HEK293 (cell line): Measurements from ENCODE around the gene C16orf92.

Source experiments
- HOXC10 ChIP-seq: sonication (generic); formaldehyde crosslinking; IDR thresholded peaks from 2 replicates; pipeline ENCODE4 v1.8.1; 2023; ENCODE audit warnings: mild to moderate bottlenecking, missing genetic modification reagents
- HOXD13 ChIP-seq: sonication (generic); formaldehyde crosslinking; IDR thresholded peaks from 2 replicates; pipeline ENCODE4 v1.8.0; 2022; ENCODE audit warnings: missing genetic modification reagents, borderline replicate concordance
- OSR2 ChIP-seq: fragments of 450-650 bp; formaldehyde crosslinking; IDR thresholded peaks from 2 replicates; pipeline ENCODE4 v1.5.1; 2016; ENCODE audit warnings: missing biosample characterization, missing genetic modification characterization
- SETDB1 ChIP-seq: IDR thresholded peaks from one replicate; pipeline ENCODE4 v1.6.1; 2017; ENCODE audit warnings: mild to moderate bottlenecking, low read length, moderate library complexity, mixed read lengths; ENCODE audit not compliant: insufficient read length
- SP7 ChIP-seq: fragments of 450-650 bp; formaldehyde crosslinking; IDR thresholded peaks from 2 replicates; pipeline ENCODE4 v1.5.1; 2016; ENCODE audit warnings: missing biosample characterization, missing genetic modification characterization
- ZEB2 ChIP-seq: fragments of 450-650 bp; formaldehyde crosslinking; IDR thresholded peaks from 2 replicates; pipeline ENCODE4 v1.5.1; 2016; ENCODE audit warnings: missing biosample characterization, missing genetic modification characterization
- ZFP69B ChIP-seq: fragments of 450-650 bp; formaldehyde crosslinking; IDR thresholded peaks from 2 replicates; pipeline ENCODE4 v1.5.1; 2016; ENCODE audit warnings: missing biosample characterization, missing genetic modification characterization
- ZNF140 ChIP-seq: fragments of 450-650 bp; formaldehyde crosslinking; IDR thresholded peaks from 2 replicates; pipeline ENCODE4 v1.5.1; 2016; ENCODE audit warnings: missing biosample characterization, missing genetic modification characterization
- ZNF211 ChIP-seq: fragments of 450-650 bp; formaldehyde crosslinking; IDR thresholded peaks from 2 replicates; pipeline ENCODE4 v1.5.1; 2016; ENCODE audit warnings: low read depth, missing biosample characterization, missing genetic modification characterization
- ZNF23 ChIP-seq: fragments of 450-650 bp; formaldehyde crosslinking; IDR thresholded peaks from 2 replicates; pipeline ENCODE4 v1.5.1; 2016; ENCODE audit warnings: missing biosample characterization, missing genetic modification characterization, borderline replicate concordance
- ZNF311 ChIP-seq: fragments of 450-650 bp; formaldehyde crosslinking; IDR thresholded peaks from 2 replicates; pipeline ENCODE4 v1.5.1; 2017; ENCODE audit warnings: missing biosample characterization, missing genetic modification characterization, borderline replicate concordance
- ZNF335 ChIP-seq: fragments of 450-650 bp; formaldehyde crosslinking; conservative IDR thresholded peaks from 2 replicates; pipeline ENCODE4 v1.5.1; 2016; ENCODE audit warnings: missing biosample characterization, missing genetic modification characterization
- ZNF341 ChIP-seq: fragments of 450-650 bp; formaldehyde crosslinking; IDR thresholded peaks from 2 replicates; pipeline ENCODE4; 2016; ENCODE audit warnings: low read depth, missing biosample characterization, missing genetic modification characterization
- ZNF37A ChIP-seq: fragments of 450-650 bp; IDR thresholded peaks from 2 replicates; pipeline ENCODE4 v1.5.1; 2018; ENCODE audit warnings: missing biosample characterization, missing genetic modification characterization
- ZNF423 ChIP-seq: fragments of 450-650 bp; formaldehyde crosslinking; IDR thresholded peaks from 2 replicates; pipeline ENCODE4 v1.5.1; 2016; ENCODE audit warnings: missing biosample characterization, missing genetic modification characterization
- ZNF530 ChIP-seq: fragments of 450-650 bp; formaldehyde crosslinking; IDR thresholded peaks from 2 replicates; pipeline ENCODE4 v1.5.1; 2016; ENCODE audit warnings: low read depth, missing biosample characterization, missing genetic modification characterization
- ZNF558 ChIP-seq: fragments of 450-650 bp; formaldehyde crosslinking; IDR thresholded peaks from 2 replicates; pipeline ENCODE4 v1.5.1; 2016; ENCODE audit warnings: missing biosample characterization, missing genetic modification characterization
- ZNF585B ChIP-seq: fragments of 450-650 bp; formaldehyde crosslinking; IDR thresholded peaks from 2 replicates; pipeline ENCODE4 v1.5.1; 2016; ENCODE audit warnings: missing biosample characterization, missing genetic modification characterization
- ZNF707 ChIP-seq: fragments of 450-650 bp; formaldehyde crosslinking; IDR thresholded peaks from 2 replicates; pipeline ENCODE4 v1.5.1; 2016; ENCODE audit warnings: missing biosample characterization, missing genetic modification characterization
- ZNF785 ChIP-seq: fragments of 450-650 bp; formaldehyde crosslinking; IDR thresholded peaks from 2 replicates; pipeline ENCODE4 v1.5.1; 2016; ENCODE audit warnings: missing biosample characterization, missing genetic modification characterization
- ZNF791 ChIP-seq: fragments of 450-650 bp; formaldehyde crosslinking; IDR thresholded peaks from 2 replicates; pipeline ENCODE4 v1.5.1; 2016; ENCODE audit warnings: missing biosample characterization, missing genetic modification characterization
- ZNF843 ChIP-seq: fragments of 450-650 bp; formaldehyde crosslinking; IDR thresholded peaks from 2 replicates; pipeline ENCODE4 v1.5.1; 2016; ENCODE audit warnings: missing biosample characterization, missing genetic modification characterization
- ZSCAN23 ChIP-seq: fragments of 450-650 bp; formaldehyde crosslinking; IDR thresholded peaks from 2 replicates; pipeline ENCODE4 v1.5.1; 2016; ENCODE audit warnings: missing biosample characterization, missing genetic modification characterization
- TF ChIP-seq, protein P1 (sequence below): sonication (generic); formaldehyde crosslinking; IDR thresholded peaks from 2 replicates; pipeline ENCODE4 v1.8.1; 2022; ENCODE audit warnings: mild to moderate bottlenecking, moderate library complexity, missing genetic modification reagents
- TF ChIP-seq, protein P2 (sequence below): fragments of 450-650 bp; formaldehyde crosslinking; IDR thresholded peaks from 2 replicates; pipeline ENCODE4 v1.5.1; 2016; ENCODE audit warnings: missing biosample characterization, missing genetic modification characterization
- TF ChIP-seq, protein P3 (sequence below): fragments of 450-650 bp; formaldehyde crosslinking; IDR thresholded peaks from 2 replicates; pipeline ENCODE4 v1.5.1; 2016; ENCODE audit warnings: missing biosample characterization, missing genetic modification characterization
- TF ChIP-seq, protein P4 (sequence below): fragments of 450-650 bp; formaldehyde crosslinking; IDR thresholded peaks from 2 replicates; pipeline ENCODE4 v1.5.1; 2017; ENCODE audit warnings: missing biosample characterization, missing genetic modification characterization
- TF ChIP-seq, protein P5 (sequence below): IDR thresholded peaks from 2 replicates; pipeline ENCODE4 v1.6.1; 2011; ENCODE audit warnings: mild to moderate bottlenecking, low read depth, low read length, borderline replicate concordance
- TF ChIP-seq, protein P6 (sequence below): fragments of 450-650 bp; formaldehyde crosslinking; IDR thresholded peaks from 2 replicates; pipeline ENCODE4 v1.5.1; 2017; ENCODE audit warnings: missing biosample characterization, mild to moderate bottlenecking, missing genetic modification characterization, moderate library complexity
- TF ChIP-seq, protein P7 (sequence below): fragments of 450-650 bp; formaldehyde crosslinking; IDR thresholded peaks from 2 replicates; pipeline ENCODE4 v1.5.1; 2017; ENCODE audit warnings: missing biosample characterization, missing genetic modification characterization

Gene C16orf92

DNA sequence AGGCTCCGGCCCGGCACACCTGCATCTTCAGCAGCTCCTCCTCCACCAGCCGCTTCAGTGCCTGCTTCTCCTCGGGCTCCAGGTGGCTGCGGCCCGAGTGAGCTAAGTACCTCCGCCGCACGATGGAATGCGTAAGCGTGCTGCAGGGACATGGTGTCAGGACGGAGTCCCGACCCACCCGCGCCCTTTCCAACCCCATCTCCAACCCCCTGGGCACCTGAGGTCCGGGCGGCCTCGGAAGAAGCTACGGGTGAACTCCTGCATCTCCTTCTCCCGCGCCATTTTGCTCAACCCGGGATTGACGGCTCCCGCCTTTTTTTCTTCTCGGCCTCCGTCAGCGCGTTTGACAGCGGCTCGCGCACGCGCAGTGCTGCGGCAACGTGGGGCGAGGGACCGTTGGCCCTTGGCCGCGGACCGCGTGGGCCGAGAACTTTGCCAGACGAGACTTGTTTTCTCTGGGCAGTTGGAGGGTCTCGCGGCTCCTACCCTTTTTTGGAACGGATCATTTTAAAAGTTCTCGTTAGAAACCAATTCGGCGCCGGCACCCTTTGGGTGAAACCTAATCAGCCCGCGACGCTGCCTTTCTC lies 27.6 kb upstream of the C16orf92 start, which contains the start of gene HIRIP3 (continued):
- TF ChIP-seq, protein P1, sequence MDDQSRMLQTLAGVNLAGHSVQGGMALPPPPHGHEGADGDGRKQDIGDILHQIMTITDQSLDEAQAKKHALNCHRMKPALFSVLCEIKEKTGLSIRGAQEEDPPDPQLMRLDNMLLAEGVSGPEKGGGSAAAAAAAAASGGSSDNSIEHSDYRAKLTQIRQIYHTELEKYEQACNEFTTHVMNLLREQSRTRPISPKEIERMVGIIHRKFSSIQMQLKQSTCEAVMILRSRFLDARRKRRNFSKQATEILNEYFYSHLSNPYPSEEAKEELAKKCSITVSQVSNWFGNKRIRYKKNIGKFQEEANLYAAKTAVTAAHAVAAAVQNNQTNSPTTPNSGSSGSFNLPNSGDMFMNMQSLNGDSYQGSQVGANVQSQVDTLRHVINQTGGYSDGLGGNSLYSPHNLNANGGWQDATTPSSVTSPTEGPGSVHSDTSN (CRISPR knock-in tag), result peak; percentile 82
- TF ChIP-seq ZNF791 (tag by site-specific recombination) (no peak), ZNF785 (tag by site-specific recombination) (no peak), ZNF558 (tag by site-specific recombination) (no peak), ZNF707 (tag by site-specific recombination) (no peak), SP7 (tag by site-specific recombination) (peak; percentile 92), ZNF211 (no peak), ZNF843 (tag by site-specific recombination) (peak; percentile 64; the same call in 1 of the 2 replicates), ZNF423 (no peak), ZNF37A (tag by site-specific recombination) (no peak), ZFP69B (tag by site-specific recombination) (peak; percentile 63; the same call in 1 of the 2 replicates), ZNF311 (tag by site-specific recombination) (no peak), ZNF335 (tag by site-specific recombination) (peak; percentile 14), ZNF23 (tag by site-specific recombination) (no peak), OSR2 (tag by site-specific recombination) (no peak; the same call in 1 of the 2 replicates), HOXC10 (CRISPR knock-in tag) (no peak), ZNF585B (no peak), HOXD13 (CRISPR knock-in tag) (no peak), ZEB2 (peak; percentile 87), SETDB1 (no peak), ZNF530 (tag by site-specific recombination) (no peak), ZNF341 (no peak), ZNF140 (tag by site-specific recombination) (no peak), ZSCAN23 (peak; percentile 91; the same call in 1 of the 2 replicates)
- TF ChIP-seq, protein P2, sequence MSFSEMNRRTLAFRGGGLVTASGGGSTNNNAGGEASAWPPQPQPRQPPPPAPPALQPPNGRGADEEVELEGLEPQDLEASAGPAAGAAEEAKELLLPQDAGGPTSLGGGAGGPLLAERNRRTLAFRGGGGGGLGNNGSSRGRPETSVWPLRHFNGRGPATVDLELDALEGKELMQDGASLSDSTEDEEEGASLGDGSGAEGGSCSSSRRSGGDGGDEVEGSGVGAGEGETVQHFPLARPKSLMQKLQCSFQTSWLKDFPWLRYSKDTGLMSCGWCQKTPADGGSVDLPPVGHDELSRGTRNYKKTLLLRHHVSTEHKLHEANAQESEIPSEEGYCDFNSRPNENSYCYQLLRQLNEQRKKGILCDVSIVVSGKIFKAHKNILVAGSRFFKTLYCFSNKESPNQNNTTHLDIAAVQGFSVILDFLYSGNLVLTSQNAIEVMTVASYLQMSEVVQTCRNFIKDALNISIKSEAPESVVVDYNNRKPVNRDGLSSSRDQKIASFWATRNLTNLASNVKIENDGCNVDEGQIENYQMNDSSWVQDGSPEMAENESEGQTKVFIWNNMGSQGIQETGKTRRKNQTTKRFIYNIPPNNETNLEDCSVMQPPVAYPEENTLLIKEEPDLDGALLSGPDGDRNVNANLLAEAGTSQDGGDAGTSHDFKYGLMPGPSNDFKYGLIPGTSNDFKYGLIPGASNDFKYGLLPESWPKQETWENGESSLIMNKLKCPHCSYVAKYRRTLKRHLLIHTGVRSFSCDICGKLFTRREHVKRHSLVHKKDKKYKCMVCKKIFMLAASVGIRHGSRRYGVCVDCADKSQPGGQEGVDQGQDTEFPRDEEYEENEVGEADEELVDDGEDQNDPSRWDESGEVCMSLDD (tag by site-specific recombination), result no peak
- TF ChIP-seq, protein P3, sequence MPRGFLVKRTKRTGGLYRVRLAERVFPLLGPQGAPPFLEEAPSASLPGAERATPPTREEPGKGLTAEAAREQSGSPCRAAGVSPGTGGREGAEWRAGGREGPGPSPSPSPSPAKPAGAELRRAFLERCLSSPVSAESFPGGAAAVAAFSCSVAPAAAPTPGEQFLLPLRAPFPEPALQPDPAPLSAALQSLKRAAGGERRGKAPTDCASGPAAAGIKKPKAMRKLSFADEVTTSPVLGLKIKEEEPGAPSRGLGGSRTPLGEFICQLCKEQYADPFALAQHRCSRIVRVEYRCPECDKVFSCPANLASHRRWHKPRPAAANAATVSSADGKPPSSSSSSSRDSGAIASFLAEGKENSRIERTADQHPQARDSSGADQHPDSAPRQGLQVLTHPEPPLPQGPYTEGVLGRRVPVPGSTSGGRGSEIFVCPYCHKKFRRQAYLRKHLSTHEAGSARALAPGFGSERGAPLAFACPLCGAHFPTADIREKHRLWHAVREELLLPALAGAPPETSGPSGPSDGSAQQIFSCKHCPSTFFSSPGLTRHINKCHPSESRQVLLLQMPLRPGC (tag by site-specific recombination), result peak; percentile 81
- TF ChIP-seq, protein P4, sequence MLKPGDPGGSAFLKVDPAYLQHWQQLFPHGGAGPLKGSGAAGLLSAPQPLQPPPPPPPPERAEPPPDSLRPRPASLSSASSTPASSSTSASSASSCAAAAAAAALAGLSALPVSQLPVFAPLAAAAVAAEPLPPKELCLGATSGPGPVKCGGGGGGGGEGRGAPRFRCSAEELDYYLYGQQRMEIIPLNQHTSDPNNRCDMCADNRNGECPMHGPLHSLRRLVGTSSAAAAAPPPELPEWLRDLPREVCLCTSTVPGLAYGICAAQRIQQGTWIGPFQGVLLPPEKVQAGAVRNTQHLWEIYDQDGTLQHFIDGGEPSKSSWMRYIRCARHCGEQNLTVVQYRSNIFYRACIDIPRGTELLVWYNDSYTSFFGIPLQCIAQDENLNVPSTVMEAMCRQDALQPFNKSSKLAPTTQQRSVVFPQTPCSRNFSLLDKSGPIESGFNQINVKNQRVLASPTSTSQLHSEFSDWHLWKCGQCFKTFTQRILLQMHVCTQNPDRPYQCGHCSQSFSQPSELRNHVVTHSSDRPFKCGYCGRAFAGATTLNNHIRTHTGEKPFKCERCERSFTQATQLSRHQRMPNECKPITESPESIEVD (tag by site-specific recombination), result no peak
- TF ChIP-seq, protein P5, sequence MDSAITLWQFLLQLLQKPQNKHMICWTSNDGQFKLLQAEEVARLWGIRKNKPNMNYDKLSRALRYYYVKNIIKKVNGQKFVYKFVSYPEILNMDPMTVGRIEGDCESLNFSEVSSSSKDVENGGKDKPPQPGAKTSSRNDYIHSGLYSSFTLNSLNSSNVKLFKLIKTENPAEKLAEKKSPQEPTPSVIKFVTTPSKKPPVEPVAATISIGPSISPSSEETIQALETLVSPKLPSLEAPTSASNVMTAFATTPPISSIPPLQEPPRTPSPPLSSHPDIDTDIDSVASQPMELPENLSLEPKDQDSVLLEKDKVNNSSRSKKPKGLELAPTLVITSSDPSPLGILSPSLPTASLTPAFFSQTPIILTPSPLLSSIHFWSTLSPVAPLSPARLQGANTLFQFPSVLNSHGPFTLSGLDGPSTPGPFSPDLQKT, result no peak
- TF ChIP-seq, protein P6, sequence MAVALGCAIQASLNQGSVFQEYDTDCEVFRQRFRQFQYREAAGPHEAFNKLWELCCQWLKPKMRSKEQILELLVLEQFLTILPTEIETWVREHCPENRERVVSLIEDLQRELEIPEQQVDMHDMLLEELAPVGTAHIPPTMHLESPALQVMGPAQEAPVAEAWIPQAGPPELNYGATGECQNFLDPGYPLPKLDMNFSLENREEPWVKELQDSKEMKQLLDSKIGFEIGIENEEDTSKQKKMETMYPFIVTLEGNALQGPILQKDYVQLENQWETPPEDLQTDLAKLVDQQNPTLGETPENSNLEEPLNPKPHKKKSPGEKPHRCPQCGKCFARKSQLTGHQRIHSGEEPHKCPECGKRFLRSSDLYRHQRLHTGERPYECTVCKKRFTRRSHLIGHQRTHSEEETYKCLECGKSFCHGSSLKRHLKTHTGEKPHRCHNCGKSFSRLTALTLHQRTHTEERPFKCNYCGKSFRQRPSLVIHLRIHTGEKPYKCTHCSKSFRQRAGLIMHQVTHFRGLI (tag by site-specific recombination), result peak; percentile 22; the same call in 1 of the 2 replicates
- TF ChIP-seq, protein P7, sequence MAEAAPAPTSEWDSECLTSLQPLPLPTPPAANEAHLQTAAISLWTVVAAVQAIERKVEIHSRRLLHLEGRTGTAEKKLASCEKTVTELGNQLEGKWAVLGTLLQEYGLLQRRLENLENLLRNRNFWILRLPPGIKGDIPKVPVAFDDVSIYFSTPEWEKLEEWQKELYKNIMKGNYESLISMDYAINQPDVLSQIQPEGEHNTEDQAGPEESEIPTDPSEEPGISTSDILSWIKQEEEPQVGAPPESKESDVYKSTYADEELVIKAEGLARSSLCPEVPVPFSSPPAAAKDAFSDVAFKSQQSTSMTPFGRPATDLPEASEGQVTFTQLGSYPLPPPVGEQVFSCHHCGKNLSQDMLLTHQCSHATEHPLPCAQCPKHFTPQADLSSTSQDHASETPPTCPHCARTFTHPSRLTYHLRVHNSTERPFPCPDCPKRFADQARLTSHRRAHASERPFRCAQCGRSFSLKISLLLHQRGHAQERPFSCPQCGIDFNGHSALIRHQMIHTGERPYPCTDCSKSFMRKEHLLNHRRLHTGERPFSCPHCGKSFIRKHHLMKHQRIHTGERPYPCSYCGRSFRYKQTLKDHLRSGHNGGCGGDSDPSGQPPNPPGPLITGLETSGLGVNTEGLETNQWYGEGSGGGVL (tag by site-specific recombination), result peak; percentile 66
